HG03342 (cell line): Measurements from ENCODE around the gene PUS1.
"Not testable (repeated sequence)": the region's sequence is repeated elsewhere in the genome, so short reads cannot be mapped to it uniquely, and the experiment has no call there.

Experiments
- ATAC-seq: cut with Tn5 transposase; IDR thresholded peaks from one replicate; pipeline ENCODE4 v1.9.1; 2021; ENCODE audit warnings: mild to moderate bottlenecking, moderate library complexity; ENCODE audit not compliant: unreplicated experiment

Gene PUS1

GRCh38 chr12:131959116-131959515, 30.0 kb downstream of the PUS1 start:
- no peak for ATAC-seq

- ATAC-seq = no peak
Measured at GRCh38 chr12:131959641-131960589, 30.8 kb downstream of the PUS1 start.

- ATAC-seq = not testable (repeated sequence)
Measured at GRCh38 chr12:131960590-131961325, 31.7 kb downstream of the PUS1 start.

- not testable (repeated sequence) for ATAC-seq
Measured at GRCh38 chr12:131961328-131961727, 32.3 kb downstream of the PUS1 start.

GRCh38 chr12:131962069-131962468, 33.0 kb downstream of the PUS1 start:
- ATAC-seq = no peak

GRCh38 chr12:131963381-131963780, 34.3 kb downstream of the PUS1 start:
- no peak for ATAC-seq

- ATAC-seq = no peak
Measured at GRCh38 chr12:131965073-131965472, 36.0 kb downstream of the PUS1 start.

- no peak for ATAC-seq
Measured at GRCh38 chr12:131971226-131971625, 42.1 kb downstream of the PUS1 start.

GRCh38 chr12:131975228-131975627, 46.2 kb downstream of the PUS1 start:
- no peak for ATAC-seq

- no peak for ATAC-seq
Measured at GRCh38 chr12:131979606-131980005, 50.5 kb downstream of the PUS1 start.

- ATAC-seq = no peak
Measured at GRCh38 chr12:131980263-131980662, 51.2 kb downstream of the PUS1 start.

- no peak for ATAC-seq
Measured at GRCh38 chr12:131981388-131981787, 52.3 kb downstream of the PUS1 start.

GRCh38 chr12:131982041-131982440, 53.0 kb downstream of the PUS1 start:
- no peak for ATAC-seq

GRCh38 chr12:131983026-131983425, 54.0 kb downstream of the PUS1 start:
- ATAC-seq = no peak

GRCh38 chr12:131983554-131983953, 54.5 kb downstream of the PUS1 start:
- ATAC-seq = no peak

- ATAC-seq = no peak
Measured at GRCh38 chr12:131984334-131984733, 55.3 kb downstream of the PUS1 start.

GRCh38 chr12:131985510-131985875, 56.4 kb downstream of the PUS1 start:
- not testable (repeated sequence) for ATAC-seq

GRCh38 chr12:131986361-131986760, 57.3 kb downstream of the PUS1 start:
- no peak for ATAC-seq

GRCh38 chr12:131986910-131987309, 57.8 kb downstream of the PUS1 start:
- ATAC-seq = no peak

- no peak for ATAC-seq
Measured at GRCh38 chr12:131987552-131987951, 58.5 kb downstream of the PUS1 start.

- no peak for ATAC-seq
Measured at GRCh38 chr12:131988054-131988796, 59.1 kb downstream of the PUS1 start.
